HepG2 (cell line): ENCODE measurements around the gene TAF13. TPM values are rescaled to one million over a fixed set of nuclear protein-coding genes. Genes with fewer than 3 reads are reported as not detected.
A peak's percentile ranks its signal among the peaks of the same experiment; 100 is the strongest.

Experiments
- DMAP1 ChIP-seq: IDR thresholded peaks from 2 replicates; pipeline ENCODE4 v1.6.1; 2016
- GATAD1 ChIP-seq: IDR thresholded peaks from 2 replicates; pipeline ENCODE4 v1.6.1; 2016; ENCODE audit warnings: missing genetic modification reagents, missing compliant biosample characterization
- GTF3A ChIP-seq: sonication (generic); formaldehyde crosslinking; conservative IDR thresholded peaks from 2 replicates; pipeline ENCODE4 v1.4.0; 2020; ENCODE audit warnings: mild to moderate bottlenecking, missing genetic modification reagents
- KLF13 ChIP-seq: sonication (generic); formaldehyde crosslinking; IDR thresholded peaks from 2 replicates; pipeline ENCODE4 v1.4.0; 2020; ENCODE audit warnings: mild to moderate bottlenecking, missing genetic modification reagents
- MLLT10 ChIP-seq: sonication (generic); formaldehyde crosslinking; IDR thresholded peaks from 2 replicates; pipeline ENCODE4 v1.4.0; 2020; ENCODE audit warnings: missing genetic modification reagents
- NFYB ChIP-seq: sonication (generic); formaldehyde crosslinking; IDR thresholded peaks from 2 replicates; pipeline ENCODE4 v1.4.0; 2020; ENCODE audit warnings: missing genetic modification reagents
- PHB2 ChIP-seq: fragments of 450-650 bp; IDR thresholded peaks from 2 replicates; pipeline ENCODE4 v1.6.1; 2018; ENCODE audit not compliant: partially characterized antibody
- PHF8 ChIP-seq: sonication (generic); formaldehyde crosslinking; IDR thresholded peaks from 2 replicates; pipeline ENCODE4 v1.5.0; 2020; ENCODE audit warnings: missing genetic modification reagents
- POLR2AphosphoS2 ChIP-seq: IDR thresholded peaks from 2 replicates; pipeline ENCODE4 v1.6.1; 2011; ENCODE audit warnings: low read depth, low read length, improper control_type of control experiment
- SIN3A ChIP-seq: IDR thresholded peaks from 2 replicates; pipeline ENCODE4 v1.6.1; 2011; ENCODE audit warnings: low read depth, mild to moderate bottlenecking, control low read depth, low read length, borderline replicate concordance
- SRSF9 ChIP-seq: fragments of 200-400 bp; formaldehyde crosslinking; IDR thresholded peaks from 2 replicates; pipeline ENCODE4 v1.6.1; 2018; ENCODE audit warnings: borderline replicate concordance, mild to moderate bottlenecking, low read depth, low read length; ENCODE audit not compliant: insufficient read depth, poor library complexity, severe bottlenecking
- SUZ12 ChIP-seq: fragments of 150-350 bp; IDR thresholded peaks from 2 replicates; pipeline ENCODE4 v1.6.1; 2014; ENCODE audit warnings: low read depth, low read length
- TEAD2 ChIP-seq: sonication (generic); formaldehyde crosslinking; IDR thresholded peaks from 2 replicates; pipeline ENCODE4 v1.9.0; 2021; ENCODE audit warnings: missing genetic modification reagents
- ZNF329 ChIP-seq: sonication (generic); formaldehyde crosslinking; IDR thresholded peaks from 2 replicates; pipeline ENCODE4 v1.9.0; 2021; ENCODE audit warnings: low read depth, mild to moderate bottlenecking, missing genetic modification reagents
- ZNF331 ChIP-seq: sonication (generic); formaldehyde crosslinking; IDR thresholded peaks from 2 replicates; pipeline ENCODE4 v1.4.0; 2020; ENCODE audit warnings: missing genetic modification reagents
- ZNF354B ChIP-seq: sonication (generic); formaldehyde crosslinking; IDR thresholded peaks from 2 replicates; pipeline ENCODE4 v1.8.0; 2022; ENCODE audit warnings: mild to moderate bottlenecking, missing genetic modification reagents
- ZNF496 ChIP-seq: sonication (generic); formaldehyde crosslinking; IDR thresholded peaks from 2 replicates; pipeline ENCODE4 v1.8.1; 2023; ENCODE audit warnings: mild to moderate bottlenecking, moderate library complexity, missing genetic modification reagents; ENCODE audit not compliant: insufficient replicate concordance
- ZNF674 ChIP-seq: sonication (generic); formaldehyde crosslinking; IDR thresholded peaks from 2 replicates; pipeline ENCODE4 v1.5.0; 2020; ENCODE audit warnings: low read depth, mild to moderate bottlenecking, missing genetic modification reagents
- ZNF766 ChIP-seq: sonication (generic); formaldehyde crosslinking; IDR thresholded peaks from 2 replicates; pipeline ENCODE4 v1.5.0; 2020; ENCODE audit warnings: missing genetic modification reagents, borderline replicate concordance
- ZNF780A ChIP-seq: sonication (generic); formaldehyde crosslinking; IDR thresholded peaks from 2 replicates; pipeline ENCODE4 v1.8.0; 2022; ENCODE audit warnings: mild to moderate bottlenecking, missing genetic modification reagents, moderate library complexity
- polyA plus RNA-seq, 8 experiments: library from polyadenylated mRNA; depleted of rRNA in 3 of 8; stranded (reverse) in 7 of 8; unstranded in 1 of 8; fragments of >200 nt; fragmentation: Illumina TruSeq in 4 of 8; extraction: Trizol in 4 of 8; gene quantifications; 2 replicates each; pipeline versions ENCODE4 v1.2.1 to v1.2.3, GENCODE V29; 2011 to 2016; ENCODE audit warnings: low read depth in 4 of 8, missing spikeins in 1 of 8, mixed read lengths in 1 of 8; ENCODE audit not compliant: insufficient read depth in 1 of 8
- total RNA-seq, 5 experiments: library from RNA; depleted of rRNA; stranded (reverse); fragments of >200 nt; fragmentation: Illumina TruSeq; extraction: Trizol; gene quantifications; 2 replicates each; pipeline ENCODE4 v1.2.3, GENCODE V29; 2016; ENCODE audit warnings: low read depth in 1 of 5
- TF ChIP-seq, protein P1 (sequence below): sonication (generic); formaldehyde crosslinking; IDR thresholded peaks from 2 replicates; pipeline ENCODE4 v1.9.0; 2021; ENCODE audit warnings: mild to moderate bottlenecking, missing genetic modification reagents
- TF ChIP-seq, protein P2 (sequence below): sonication (generic); formaldehyde crosslinking; IDR thresholded peaks from 2 replicates; pipeline ENCODE4 v1.9.0; 2021; ENCODE audit warnings: missing genetic modification reagents, mild to moderate bottlenecking, borderline replicate concordance

TAF13 gene
- total and polyA plus RNA-seq, 2 of the 13 experiments (the other 11 are each of a cell fraction or from before 2014, with no cell fraction given): 11.5 to 36.3 TPM

DNA sequence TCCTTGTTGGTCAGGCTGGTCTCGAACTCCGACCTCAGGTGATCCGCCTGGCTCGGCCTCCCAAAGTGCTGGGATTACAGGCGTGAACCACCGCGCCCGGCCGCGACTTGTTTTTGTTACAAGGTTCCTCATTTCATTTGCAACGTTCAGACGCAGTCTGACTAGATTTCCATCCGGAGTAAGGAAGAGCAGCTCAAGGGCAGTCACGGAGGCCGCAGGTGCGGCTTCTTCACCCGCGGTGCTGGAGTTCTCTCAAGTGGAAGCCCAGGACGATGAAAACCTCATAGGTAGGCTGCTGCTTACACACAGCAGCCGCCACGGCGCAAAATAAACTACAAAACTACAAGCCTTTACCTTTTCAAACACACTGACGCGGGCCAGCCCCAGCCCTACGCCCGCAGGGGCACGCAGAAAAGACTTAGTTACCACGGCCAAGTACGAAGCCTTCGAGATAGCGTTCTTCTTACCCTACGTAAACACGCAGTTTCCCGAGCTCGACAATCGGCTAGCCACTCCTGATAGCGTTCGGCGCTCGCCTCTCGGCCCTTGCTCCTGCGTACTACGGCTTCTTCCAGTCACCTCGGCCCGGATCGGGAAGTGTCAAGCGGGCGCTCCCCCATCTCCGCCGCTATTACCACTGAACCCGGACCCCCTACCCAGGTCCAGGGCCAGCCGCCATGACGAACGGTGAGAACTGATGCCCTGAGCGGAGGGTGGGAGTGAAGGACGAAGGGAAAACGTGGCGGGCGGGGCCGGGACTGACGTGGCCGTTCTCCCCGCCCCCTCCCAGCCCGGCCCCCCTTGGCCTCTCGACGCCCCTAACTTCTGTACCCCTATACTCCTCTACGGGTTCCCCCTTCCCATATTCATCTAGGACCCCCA lies 14.6 kb upstream of the TAF13 start, which contains the start of gene TMEM167B (continued):
- TF ChIP-seq ZNF331 (CRISPR knock-in tag) (peak; percentile 90), ZNF674 (CRISPR knock-in tag) (no peak), NFYB (CRISPR knock-in tag) (peak; percentile 15; the same call in 1 of the 2 replicates), SRSF9 (no peak), MLLT10 (CRISPR knock-in tag) (no peak), GTF3A (peak; percentile 25; the same call in 1 of the 2 replicates), ZNF780A (no peak), SUZ12 (no peak), ZNF329 (0 out of 2 replicates have a peak, but pooled peaks have one; percentile 70), ZNF766 (CRISPR knock-in tag) (no peak), PHB2 (no peak), ZNF496 (CRISPR knock-in tag) (no peak), DMAP1 (CRISPR knock-in tag) (peak; percentile 93), GATAD1 (peak; percentile 94), KLF13 (CRISPR knock-in tag) (no peak), TEAD2 (no peak), PHF8 (CRISPR knock-in tag) (peak; percentile 92), ZNF354B (CRISPR knock-in tag) (0 out of 2 replicates have a peak, but pooled peaks have one; percentile 62), POLR2AphosphoS2 (peak; percentile 100), SIN3A (peak; percentile 93)
- TF ChIP-seq, protein P1, sequence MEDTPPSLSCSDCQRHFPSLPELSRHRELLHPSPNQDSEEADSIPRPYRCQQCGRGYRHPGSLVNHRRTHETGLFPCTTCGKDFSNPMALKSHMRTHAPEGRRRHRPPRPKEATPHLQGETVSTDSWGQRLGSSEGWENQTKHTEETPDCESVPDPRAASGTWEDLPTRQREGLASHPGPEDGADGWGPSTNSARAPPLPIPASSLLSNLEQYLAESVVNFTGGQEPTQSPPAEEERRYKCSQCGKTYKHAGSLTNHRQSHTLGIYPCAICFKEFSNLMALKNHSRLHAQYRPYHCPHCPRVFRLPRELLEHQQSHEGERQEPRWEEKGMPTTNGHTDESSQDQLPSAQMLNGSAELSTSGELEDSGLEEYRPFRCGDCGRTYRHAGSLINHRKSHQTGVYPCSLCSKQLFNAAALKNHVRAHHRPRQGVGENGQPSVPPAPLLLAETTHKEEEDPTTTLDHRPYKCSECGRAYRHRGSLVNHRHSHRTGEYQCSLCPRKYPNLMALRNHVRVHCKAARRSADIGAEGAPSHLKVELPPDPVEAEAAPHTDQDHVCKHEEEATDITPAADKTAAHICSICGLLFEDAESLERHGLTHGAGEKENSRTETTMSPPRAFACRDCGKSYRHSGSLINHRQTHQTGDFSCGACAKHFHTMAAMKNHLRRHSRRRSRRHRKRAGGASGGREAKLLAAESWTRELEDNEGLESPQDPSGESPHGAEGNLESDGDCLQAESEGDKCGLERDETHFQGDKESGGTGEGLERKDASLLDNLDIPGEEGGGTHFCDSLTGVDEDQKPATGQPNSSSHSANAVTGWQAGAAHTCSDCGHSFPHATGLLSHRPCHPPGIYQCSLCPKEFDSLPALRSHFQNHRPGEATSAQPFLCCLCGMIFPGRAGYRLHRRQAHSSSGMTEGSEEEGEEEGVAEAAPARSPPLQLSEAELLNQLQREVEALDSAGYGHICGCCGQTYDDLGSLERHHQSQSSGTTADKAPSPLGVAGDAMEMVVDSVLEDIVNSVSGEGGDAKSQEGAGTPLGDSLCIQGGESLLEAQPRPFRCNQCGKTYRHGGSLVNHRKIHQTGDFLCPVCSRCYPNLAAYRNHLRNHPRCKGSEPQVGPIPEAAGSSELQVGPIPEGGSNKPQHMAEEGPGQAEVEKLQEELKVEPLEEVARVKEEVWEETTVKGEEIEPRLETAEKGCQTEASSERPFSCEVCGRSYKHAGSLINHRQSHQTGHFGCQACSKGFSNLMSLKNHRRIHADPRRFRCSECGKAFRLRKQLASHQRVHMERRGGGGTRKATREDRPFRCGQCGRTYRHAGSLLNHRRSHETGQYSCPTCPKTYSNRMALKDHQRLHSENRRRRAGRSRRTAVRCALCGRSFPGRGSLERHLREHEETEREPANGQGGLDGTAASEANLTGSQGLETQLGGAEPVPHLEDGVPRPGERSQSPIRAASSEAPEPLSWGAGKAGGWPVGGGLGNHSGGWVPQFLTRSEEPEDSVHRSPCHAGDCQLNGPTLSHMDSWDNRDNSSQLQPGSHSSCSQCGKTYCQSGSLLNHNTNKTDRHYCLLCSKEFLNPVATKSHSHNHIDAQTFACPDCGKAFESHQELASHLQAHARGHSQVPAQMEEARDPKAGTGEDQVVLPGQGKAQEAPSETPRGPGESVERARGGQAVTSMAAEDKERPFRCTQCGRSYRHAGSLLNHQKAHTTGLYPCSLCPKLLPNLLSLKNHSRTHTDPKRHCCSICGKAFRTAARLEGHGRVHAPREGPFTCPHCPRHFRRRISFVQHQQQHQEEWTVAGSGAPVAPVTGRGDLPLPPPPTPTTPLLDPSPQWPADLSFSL (CRISPR knock-in tag): peak; percentile 44; the same call in 1 of the 2 replicates
- TF ChIP-seq, protein P2, sequence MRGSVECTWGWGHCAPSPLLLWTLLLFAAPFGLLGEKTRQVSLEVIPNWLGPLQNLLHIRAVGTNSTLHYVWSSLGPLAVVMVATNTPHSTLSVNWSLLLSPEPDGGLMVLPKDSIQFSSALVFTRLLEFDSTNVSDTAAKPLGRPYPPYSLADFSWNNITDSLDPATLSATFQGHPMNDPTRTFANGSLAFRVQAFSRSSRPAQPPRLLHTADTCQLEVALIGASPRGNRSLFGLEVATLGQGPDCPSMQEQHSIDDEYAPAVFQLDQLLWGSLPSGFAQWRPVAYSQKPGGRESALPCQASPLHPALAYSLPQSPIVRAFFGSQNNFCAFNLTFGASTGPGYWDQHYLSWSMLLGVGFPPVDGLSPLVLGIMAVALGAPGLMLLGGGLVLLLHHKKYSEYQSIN: no peak
